Measurements from ENCODE around the gene MAML1. TPM values are rescaled to one million over a fixed set of nuclear protein-coding genes. Genes with fewer than 3 reads are reported as not detected.

Gene MAML1
- total and polyA plus RNA-seq, 10 of the 15 experiments (the other 5 are each of a cell fraction or from before 2014, with no cell fraction given) = 0.42 to 23.9 (median 7.3) TPM

DNA sequence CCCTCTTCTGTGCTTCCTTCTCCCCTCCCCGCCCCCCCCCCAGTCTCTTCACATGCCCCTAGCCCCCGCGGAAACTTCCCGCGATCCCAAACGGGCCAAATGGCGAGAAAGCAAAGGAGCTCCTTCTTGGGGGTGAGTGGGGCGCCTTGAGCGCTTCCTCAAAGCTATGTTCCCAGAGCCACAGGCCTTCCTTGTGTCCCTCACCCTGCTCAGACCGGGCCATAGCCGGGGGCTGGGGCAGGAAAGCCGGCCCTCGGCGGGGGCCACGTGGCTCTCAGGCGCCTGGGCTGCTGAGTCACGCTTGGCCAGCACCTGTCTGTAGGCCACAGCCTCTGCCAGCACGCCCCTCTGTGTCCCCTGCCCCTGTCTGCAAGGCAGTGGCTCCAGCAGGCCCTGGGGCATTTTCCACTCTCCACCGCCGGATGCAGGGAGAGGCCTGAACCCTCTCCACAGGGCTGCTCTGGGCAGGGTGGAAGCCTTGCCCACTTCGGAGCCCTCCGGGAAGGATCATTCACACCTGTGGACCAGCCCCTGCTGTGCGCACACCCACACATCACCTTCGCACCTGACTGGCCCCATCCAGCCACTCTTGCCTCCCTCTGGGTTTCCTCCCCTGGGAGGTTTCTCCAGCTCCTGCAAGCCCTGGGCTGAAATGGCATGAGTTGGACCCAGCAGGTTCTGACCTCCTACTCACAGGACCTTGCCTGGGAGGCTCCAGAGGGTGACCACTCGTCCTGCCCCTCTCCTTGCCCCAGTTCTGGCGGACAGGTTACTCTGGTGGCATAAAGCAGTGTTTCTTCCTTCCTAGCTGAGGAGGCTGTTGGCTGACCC lies 86.9 kb downstream of the MAML1 start (continued):
- TF ChIP-seq, protein P1, sequence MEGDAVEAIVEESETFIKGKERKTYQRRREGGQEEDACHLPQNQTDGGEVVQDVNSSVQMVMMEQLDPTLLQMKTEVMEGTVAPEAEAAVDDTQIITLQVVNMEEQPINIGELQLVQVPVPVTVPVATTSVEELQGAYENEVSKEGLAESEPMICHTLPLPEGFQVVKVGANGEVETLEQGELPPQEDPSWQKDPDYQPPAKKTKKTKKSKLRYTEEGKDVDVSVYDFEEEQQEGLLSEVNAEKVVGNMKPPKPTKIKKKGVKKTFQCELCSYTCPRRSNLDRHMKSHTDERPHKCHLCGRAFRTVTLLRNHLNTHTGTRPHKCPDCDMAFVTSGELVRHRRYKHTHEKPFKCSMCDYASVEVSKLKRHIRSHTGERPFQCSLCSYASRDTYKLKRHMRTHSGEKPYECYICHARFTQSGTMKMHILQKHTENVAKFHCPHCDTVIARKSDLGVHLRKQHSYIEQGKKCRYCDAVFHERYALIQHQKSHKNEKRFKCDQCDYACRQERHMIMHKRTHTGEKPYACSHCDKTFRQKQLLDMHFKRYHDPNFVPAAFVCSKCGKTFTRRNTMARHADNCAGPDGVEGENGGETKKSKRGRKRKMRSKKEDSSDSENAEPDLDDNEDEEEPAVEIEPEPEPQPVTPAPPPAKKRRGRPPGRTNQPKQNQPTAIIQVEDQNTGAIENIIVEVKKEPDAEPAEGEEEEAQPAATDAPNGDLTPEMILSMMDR (IDR thresholded peaks at IDR 0.05 in 2 of 3, conservative IDR thresholded peaks at IDR 0.05 in 1 of 3; ENCODE audit: control insufficient read depth in 2 of 3, extremely low read depth in 1 of 3, insufficient read depth in 1 of 3, low read depth in 3 of 3, low read length in 3 of 3) = no peak
- TF ChIP-seq, protein P2, sequence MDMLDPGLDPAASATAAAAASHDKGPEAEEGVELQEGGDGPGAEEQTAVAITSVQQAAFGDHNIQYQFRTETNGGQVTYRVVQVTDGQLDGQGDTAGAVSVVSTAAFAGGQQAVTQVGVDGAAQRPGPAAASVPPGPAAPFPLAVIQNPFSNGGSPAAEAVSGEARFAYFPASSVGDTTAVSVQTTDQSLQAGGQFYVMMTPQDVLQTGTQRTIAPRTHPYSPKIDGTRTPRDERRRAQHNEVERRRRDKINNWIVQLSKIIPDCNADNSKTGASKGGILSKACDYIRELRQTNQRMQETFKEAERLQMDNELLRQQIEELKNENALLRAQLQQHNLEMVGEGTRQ (IDR thresholded peaks at IDR 0.05; ENCODE audit: borderline replicate concordance, low read depth, low read length) = peak; percentile 20
- TF ChIP-seq BHLHE40 (IDR thresholded peaks at IDR 0.05; ENCODE audit: borderline replicate concordance in 1 of 2, low read depth in 2 of 2, low read length in 1 of 2) = peak; percentile 59 to 76; a peak in 2 of 4 replicates
- TF ChIP-seq SMC3 (IDR thresholded peaks at IDR 0.05; ENCODE audit: borderline replicate concordance, low read length) = no peak
- TF ChIP-seq POLR2A (IDR thresholded peaks at IDR 0.05; ENCODE audit: low read depth, low read length) = peak; percentile 2; the same call in 1 of the 2 replicates
- TF ChIP-seq, protein P3, sequence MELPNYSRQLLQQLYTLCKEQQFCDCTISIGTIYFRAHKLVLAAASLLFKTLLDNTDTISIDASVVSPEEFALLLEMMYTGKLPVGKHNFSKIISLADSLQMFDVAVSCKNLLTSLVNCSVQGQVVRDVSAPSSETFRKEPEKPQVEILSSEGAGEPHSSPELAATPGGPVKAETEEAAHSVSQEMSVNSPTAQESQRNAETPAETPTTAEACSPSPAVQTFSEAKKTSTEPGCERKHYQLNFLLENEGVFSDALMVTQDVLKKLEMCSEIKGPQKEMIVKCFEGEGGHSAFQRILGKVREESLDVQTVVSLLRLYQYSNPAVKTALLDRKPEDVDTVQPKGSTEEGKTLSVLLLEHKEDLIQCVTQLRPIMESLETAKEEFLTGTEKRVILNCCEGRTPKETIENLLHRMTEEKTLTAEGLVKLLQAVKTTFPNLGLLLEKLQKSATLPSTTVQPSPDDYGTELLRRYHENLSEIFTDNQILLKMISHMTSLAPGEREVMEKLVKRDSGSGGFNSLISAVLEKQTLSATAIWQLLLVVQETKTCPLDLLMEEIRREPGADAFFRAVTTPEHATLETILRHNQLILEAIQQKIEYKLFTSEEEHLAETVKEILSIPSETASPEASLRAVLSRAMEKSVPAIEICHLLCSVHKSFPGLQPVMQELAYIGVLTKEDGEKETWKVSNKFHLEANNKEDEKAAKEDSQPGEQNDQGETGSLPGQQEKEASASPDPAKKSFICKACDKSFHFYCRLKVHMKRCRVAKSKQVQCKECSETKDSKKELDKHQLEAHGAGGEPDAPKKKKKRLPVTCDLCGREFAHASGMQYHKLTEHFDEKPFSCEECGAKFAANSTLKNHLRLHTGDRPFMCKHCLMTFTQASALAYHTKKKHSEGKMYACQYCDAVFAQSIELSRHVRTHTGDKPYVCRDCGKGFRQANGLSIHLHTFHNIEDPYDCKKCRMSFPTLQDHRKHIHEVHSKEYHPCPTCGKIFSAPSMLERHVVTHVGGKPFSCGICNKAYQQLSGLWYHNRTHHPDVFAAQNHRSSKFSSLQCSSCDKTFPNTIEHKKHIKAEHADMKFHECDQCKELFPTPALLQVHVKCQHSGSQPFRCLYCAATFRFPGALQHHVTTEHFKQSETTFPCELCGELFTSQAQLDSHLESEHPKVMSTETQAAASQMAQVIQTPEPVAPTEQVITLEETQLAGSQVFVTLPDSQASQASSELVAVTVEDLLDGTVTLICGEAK (IDR thresholded peaks at IDR 0.05; ENCODE audit: borderline replicate concordance) = no peak; the same call in 1 of the 2 replicates
- no peak for TF ChIP-seq POU2F2 (IDR thresholded peaks at IDR 0.05; ENCODE audit: borderline replicate concordance, low read depth, low read length)
- TF ChIP-seq, protein P4, sequence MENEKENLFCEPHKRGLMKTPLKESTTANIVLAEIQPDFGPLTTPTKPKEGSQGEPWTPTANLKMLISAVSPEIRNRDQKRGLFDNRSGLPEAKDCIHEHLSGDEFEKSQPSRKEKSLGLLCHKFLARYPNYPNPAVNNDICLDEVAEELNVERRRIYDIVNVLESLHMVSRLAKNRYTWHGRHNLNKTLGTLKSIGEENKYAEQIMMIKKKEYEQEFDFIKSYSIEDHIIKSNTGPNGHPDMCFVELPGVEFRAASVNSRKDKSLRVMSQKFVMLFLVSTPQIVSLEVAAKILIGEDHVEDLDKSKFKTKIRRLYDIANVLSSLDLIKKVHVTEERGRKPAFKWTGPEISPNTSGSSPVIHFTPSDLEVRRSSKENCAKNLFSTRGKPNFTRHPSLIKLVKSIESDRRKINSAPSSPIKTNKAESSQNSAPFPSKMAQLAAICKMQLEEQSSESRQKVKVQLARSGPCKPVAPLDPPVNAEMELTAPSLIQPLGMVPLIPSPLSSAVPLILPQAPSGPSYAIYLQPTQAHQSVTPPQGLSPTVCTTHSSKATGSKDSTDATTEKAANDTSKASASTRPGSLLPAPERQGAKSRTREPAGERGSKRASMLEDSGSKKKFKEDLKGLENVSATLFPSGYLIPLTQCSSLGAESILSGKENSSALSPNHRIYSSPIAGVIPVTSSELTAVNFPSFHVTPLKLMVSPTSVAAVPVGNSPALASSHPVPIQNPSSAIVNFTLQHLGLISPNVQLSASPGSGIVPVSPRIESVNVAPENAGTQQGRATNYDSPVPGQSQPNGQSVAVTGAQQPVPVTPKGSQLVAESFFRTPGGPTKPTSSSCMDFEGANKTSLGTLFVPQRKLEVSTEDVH (IDR thresholded peaks at IDR 0.05; ENCODE audit: low read depth, partially characterized antibody) = no peak
- no peak for TF ChIP-seq ZNF207 (IDR thresholded peaks at IDR 0.05; ENCODE audit: borderline replicate concordance)
- TF ChIP-seq SIN3A (IDR thresholded peaks at IDR 0.05; ENCODE audit: low read depth, low read length) = peak; percentile 28
